ENCODE results near the gene PHLPP1.

The PHLPP1 gene

DNA sequence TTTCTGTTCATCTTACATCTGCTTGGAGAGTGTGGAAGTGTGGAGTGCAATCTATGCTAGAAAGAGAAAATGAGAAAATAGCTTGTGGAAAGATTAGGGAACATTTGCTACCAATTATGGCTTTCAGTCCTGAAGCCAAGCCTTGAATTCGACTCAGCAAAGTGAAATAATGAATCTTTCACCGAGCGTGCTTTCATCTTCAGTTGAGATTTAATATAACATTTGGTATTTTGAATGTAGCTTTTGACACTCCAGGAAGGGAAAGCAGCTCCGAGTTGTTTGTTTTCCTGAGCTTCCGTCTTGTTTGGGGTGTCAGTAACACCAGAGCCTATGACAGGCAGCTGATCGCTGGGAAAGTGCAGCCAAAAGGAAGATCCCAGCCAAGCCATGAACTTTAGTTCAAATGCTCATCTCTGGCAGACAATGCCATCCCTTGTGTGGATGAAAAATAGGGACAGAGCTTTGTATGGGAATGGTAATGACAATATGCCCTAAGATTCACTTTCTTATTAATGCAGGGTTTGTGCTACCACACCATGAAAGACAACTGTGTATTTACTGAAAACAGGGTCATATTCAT, 25.0 kb upstream of the PHLPP1 start (continued):
- TF ChIP-seq, protein P1, sequence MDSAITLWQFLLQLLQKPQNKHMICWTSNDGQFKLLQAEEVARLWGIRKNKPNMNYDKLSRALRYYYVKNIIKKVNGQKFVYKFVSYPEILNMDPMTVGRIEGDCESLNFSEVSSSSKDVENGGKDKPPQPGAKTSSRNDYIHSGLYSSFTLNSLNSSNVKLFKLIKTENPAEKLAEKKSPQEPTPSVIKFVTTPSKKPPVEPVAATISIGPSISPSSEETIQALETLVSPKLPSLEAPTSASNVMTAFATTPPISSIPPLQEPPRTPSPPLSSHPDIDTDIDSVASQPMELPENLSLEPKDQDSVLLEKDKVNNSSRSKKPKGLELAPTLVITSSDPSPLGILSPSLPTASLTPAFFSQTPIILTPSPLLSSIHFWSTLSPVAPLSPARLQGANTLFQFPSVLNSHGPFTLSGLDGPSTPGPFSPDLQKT (IDR thresholded peaks at IDR 0.05; ENCODE audit: borderline replicate concordance, low read depth, low read length): no peak
- TF ChIP-seq EGR2 (tag by site-specific recombination; IDR thresholded peaks at IDR 0.05; ENCODE audit: low read depth) (no peak), ZNF791 (tag by site-specific recombination; IDR thresholded peaks at IDR 0.05) (no peak), ZNF623 (tag by site-specific recombination; IDR thresholded peaks at IDR 0.05) (no peak), KLF16 (tag by site-specific recombination; IDR thresholded peaks at IDR 0.05) (no peak), ZIC2 (tag by site-specific recombination; IDR thresholded peaks at IDR 0.05) (no peak)
- TF ChIP-seq, protein P2, sequence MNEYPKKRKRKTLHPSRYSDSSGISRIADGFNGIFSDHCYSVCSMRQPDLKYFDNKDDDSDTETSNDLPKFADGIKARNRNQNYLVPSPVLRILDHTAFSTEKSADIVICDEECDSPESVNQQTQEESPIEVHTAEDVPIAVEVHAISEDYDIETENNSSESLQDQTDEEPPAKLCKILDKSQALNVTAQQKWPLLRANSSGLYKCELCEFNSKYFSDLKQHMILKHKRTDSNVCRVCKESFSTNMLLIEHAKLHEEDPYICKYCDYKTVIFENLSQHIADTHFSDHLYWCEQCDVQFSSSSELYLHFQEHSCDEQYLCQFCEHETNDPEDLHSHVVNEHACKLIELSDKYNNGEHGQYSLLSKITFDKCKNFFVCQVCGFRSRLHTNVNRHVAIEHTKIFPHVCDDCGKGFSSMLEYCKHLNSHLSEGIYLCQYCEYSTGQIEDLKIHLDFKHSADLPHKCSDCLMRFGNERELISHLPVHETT (tag by site-specific recombination; IDR thresholded peaks at IDR 0.05): no peak
- TF ChIP-seq, protein P3, sequence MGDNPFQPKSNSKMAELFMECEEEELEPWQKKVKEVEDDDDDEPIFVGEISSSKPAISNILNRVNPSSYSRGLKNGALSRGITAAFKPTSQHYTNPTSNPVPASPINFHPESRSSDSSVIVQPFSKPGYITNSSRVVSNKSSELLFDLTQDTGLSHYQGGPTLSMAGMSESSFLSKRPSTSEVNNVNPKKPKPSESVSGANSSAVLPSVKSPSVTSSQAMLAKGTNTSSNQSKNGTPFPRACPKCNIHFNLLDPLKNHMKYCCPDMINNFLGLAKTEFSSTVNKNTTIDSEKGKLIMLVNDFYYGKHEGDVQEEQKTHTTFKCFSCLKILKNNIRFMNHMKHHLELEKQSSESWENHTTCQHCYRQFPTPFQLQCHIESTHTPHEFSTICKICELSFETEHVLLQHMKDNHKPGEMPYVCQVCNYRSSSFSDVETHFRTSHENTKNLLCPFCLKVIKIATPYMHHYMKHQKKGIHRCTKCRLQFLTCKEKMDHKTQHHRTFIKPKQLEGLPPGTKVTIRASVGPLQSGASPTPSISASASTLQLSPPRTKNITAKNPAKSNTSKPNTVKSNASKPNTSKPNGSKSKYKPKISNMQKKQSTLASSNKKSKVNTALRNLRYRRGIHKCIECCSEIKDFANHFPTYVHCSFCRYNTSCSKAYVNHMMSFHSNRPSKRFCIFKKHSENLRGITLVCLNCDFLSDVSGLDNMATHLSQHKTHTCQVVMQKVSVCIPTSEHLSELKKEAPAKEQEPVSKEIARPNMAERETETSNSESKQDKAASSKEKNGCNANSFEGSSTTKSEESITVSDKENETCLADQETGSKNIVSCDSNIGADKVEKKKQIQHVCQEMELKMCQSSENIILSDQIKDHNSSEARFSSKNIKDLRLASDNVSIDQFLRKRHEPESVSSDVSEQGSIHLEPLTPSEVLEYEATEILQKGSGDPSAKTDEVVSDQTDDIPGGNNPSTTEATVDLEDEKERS (tag by site-specific recombination; IDR thresholded peaks at IDR 0.05): no peak

DNA sequence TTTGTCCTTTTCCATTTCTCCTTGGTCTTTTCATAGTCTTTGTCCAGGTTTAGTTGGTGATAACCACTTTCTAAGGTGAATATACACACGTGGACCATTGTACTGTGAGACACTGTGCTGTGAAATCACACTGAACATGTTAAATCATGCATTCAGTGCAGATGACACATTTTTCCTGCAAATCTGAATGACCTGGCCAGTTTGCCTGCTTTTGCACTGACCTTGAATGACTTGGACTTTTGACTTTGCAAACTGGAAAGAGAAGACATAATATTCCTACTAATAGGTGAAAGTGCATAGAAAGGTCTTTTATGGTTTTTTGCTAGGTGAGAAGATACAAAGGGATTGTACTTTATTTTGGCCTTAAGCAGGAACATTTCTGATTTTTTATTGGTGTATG, 21.7 kb upstream of the PHLPP1 start:
- H3K27ac ChIP-seq (ENCODE audit: extremely low read depth, low read depth, low read length): no peak overlapping the region
- no peaks in the 10 kb centered on the region for H3K4me1 ChIP-seq (ENCODE audit: control insufficient read depth, insufficient read depth, low read length)
- no peaks in the 10 kb centered on the region for H3K36me3 ChIP-seq (ENCODE audit: control insufficient read depth in 2 of 2, insufficient read depth in 1 of 2, low read length in 2 of 2)
- POLR2A ChIA-PET: no interaction called here
- H3K9me3 ChIP-seq (ENCODE audit: control insufficient read depth, insufficient read depth, low read depth, low read length): no peaks in the 10 kb centered on the region
- CTCF ChIA-PET: no interaction called here
- H3K4me3 ChIP-seq (ENCODE audit: low read depth, low read length): no peak overlapping the region
- TF ChIP-seq KLF10 (tag by site-specific recombination; IDR thresholded peaks at IDR 0.05) (no peak), ZNF501 (tag by site-specific recombination; IDR thresholded peaks at IDR 0.05) (no peak), ZNF292 (tag by site-specific recombination; IDR thresholded peaks at IDR 0.05; ENCODE audit: borderline replicate concordance, low read depth) (no peak), ZNF610 (tag by site-specific recombination; IDR thresholded peaks at IDR 0.05; ENCODE audit: borderline replicate concordance) (no peak), SCRT1 (tag by site-specific recombination; IDR thresholded peaks at IDR 0.05; ENCODE audit: borderline replicate concordance) (no peak), ZNF155 (tag by site-specific recombination; IDR thresholded peaks at IDR 0.05) (no peak), ZNF560 (tag by site-specific recombination; IDR thresholded peaks at IDR 0.05; ENCODE audit: borderline replicate concordance) (no peak), ZBTB7A (tag by site-specific recombination; IDR thresholded peaks at IDR 0.05; ENCODE audit: low read depth) (no peak), SCRT2 (tag by site-specific recombination; IDR thresholded peaks at IDR 0.05) (no peak), ZNF132 (tag by site-specific recombination; IDR thresholded peaks at IDR 0.05; ENCODE audit: borderline replicate concordance) (no peak), SETDB1 (IDR thresholded peaks at IDR 0.05; ENCODE audit: insufficient read length, low read length) (no peak)
- TF ChIP-seq, protein P4, sequence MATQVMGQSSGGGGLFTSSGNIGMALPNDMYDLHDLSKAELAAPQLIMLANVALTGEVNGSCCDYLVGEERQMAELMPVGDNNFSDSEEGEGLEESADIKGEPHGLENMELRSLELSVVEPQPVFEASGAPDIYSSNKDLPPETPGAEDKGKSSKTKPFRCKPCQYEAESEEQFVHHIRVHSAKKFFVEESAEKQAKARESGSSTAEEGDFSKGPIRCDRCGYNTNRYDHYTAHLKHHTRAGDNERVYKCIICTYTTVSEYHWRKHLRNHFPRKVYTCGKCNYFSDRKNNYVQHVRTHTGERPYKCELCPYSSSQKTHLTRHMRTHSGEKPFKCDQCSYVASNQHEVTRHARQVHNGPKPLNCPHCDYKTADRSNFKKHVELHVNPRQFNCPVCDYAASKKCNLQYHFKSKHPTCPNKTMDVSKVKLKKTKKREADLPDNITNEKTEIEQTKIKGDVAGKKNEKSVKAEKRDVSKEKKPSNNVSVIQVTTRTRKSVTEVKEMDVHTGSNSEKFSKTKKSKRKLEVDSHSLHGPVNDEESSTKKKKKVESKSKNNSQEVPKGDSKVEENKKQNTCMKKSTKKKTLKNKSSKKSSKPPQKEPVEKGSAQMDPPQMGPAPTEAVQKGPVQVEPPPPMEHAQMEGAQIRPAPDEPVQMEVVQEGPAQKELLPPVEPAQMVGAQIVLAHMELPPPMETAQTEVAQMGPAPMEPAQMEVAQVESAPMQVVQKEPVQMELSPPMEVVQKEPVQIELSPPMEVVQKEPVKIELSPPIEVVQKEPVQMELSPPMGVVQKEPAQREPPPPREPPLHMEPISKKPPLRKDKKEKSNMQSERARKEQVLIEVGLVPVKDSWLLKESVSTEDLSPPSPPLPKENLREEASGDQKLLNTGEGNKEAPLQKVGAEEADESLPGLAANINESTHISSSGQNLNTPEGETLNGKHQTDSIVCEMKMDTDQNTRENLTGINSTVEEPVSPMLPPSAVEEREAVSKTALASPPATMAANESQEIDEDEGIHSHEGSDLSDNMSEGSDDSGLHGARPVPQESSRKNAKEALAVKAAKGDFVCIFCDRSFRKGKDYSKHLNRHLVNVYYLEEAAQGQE (tag by site-specific recombination; IDR thresholded peaks at IDR 0.05): no peak
- TF ChIP-seq, protein P5, sequence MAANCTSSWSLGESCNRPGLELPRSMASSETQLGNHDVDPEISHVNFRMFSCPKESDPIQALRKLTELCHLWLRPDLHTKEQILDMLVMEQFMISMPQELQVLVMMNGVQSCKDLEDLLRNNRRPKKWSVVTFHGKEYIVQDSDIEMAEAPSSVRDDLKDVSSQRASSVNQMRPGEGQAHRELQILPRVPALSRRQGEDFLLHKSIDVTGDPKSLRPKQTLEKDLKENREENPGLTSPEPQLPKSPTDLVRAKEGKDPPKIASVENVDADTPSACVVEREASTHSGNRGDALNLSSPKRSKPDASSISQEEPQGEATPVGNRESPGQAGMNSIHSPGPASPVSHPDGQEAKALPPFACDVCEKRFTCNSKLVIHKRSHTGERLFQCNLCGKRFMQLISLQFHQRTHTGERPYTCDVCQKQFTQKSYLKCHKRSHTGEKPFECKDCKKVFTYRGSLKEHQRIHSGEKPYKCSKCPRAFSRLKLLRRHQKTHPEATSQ (tag by site-specific recombination; IDR thresholded peaks at IDR 0.05): no peak
- TF ChIP-seq, protein P6, sequence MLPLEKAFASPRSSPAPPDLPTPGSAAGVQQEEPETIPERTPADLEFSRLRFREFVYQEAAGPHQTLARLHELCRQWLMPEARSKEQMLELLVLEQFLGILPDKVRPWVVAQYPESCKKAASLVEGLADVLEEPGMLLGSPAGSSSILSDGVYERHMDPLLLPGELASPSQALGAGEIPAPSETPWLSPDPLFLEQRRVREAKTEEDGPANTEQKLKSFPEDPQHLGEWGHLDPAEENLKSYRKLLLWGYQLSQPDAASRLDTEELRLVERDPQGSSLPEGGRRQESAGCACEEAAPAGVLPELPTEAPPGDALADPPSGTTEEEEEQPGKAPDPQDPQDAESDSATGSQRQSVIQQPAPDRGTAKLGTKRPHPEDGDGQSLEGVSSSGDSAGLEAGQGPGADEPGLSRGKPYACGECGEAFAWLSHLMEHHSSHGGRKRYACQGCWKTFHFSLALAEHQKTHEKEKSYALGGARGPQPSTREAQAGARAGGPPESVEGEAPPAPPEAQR (tag by site-specific recombination; IDR thresholded peaks at IDR 0.05): no peak
- TF ChIP-seq, protein P7, sequence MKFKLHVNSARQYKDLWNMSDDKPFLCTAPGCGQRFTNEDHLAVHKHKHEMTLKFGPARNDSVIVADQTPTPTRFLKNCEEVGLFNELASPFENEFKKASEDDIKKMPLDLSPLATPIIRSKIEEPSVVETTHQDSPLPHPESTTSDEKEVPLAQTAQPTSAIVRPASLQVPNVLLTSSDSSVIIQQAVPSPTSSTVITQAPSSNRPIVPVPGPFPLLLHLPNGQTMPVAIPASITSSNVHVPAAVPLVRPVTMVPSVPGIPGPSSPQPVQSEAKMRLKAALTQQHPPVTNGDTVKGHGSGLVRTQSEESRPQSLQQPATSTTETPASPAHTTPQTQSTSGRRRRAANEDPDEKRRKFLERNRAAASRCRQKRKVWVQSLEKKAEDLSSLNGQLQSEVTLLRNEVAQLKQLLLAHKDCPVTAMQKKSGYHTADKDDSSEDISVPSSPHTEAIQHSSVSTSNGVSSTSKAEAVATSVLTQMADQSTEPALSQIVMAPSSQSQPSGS (tag by site-specific recombination; IDR thresholded peaks at IDR 0.05; ENCODE audit: low read depth): no peak
